ENCODE data around the gene TSR3. TPM values are rescaled to one million over a fixed set of nuclear protein-coding genes. Genes with fewer than 3 reads are reported as not detected.

Gene TSR3
- total and polyA plus RNA-seq, 12 donors = 41.5 to 83.4 (median 56.0) TPM

GRCh38 chr16:1361685-1362360, 10.1 kb upstream of the TSR3 start:
- 94 to 95% methylated on average over 43 of the region's 43 CpGs for WGBS, 2 donors
- H3K9me3 ChIP-seq = no peaks in the 10 kb centered on the region
- no peaks in the 10 kb centered on the region for H3K27me3 ChIP-seq
- intact Hi-C loops (cut with DNase I) = no loop called here
- no peak overlapping the region for H3K4me3 ChIP-seq
- H3K27ac ChIP-seq = no peak overlapping the region
- peaks cover 0 to 4% (median 0%) of the 10 kb centered on the region in 9 donors for H3K4me1 ChIP-seq
- H3K36me3 ChIP-seq = peaks cover 0 to 91% (median 28%) of the 10 kb centered on the region in 9 donors
- ATAC-seq (no peak), DNase-seq (peak in 1 of 2 donors; percentile 2)
- no peak for TF ChIP-seq CTCF (IDR thresholded peaks at IDR 0.05)

GRCh38 chr16:1357906-1358566, 6.4 kb upstream of the TSR3 start:
- H3K4me1 ChIP-seq = peaks cover under 1 to 17% (median 9%) of the 10 kb centered on the region in 9 donors
- intact Hi-C loops (cut with DNase I) = no loop called here
- TF ChIP-seq CTCF (IDR thresholded peaks at IDR 0.05) = no peak
- peaks cover 0 to 53% (median 12%) of the 10 kb centered on the region in 9 donors for H3K36me3 ChIP-seq
- 80 to 82% methylated on average over 19 of the region's 19 CpGs for WGBS, 2 donors
- H3K9me3 ChIP-seq = no peaks in the 10 kb centered on the region
- H3K27ac ChIP-seq = peak overlapping the region in 1 of 10 donors; percentile 8
- no peaks in the 10 kb centered on the region for H3K27me3 ChIP-seq
- DNase-seq (no peak), ATAC-seq (peak in 2 of 8 donors; percentile 18 to 44)
- H3K4me3 ChIP-seq = no peak overlapping the region

GRCh38 chr16:1356061-1356900, 4.6 kb upstream of the TSR3 start:
- intact Hi-C loops (cut with DNase I) = no loop called here
- WGBS, 2 donors = 80 to 82% methylated on average over 30 to 33 of the region's 33 CpGs
- Histone ChIP-seq H3K4me3 (no peak overlapping the region), H3K9me3 (no peaks in the 10 kb centered on the region), H3K36me3 (peaks cover 0 to 35% (median 0%) of the 10 kb centered on the region in 9 donors), H3K4me1 (peaks cover 3 to 28% (median 21%) of the 10 kb centered on the region in 9 donors), H3K27ac (no peak overlapping the region), H3K27me3 (no peaks in the 10 kb centered on the region)
- no peak for DNase-seq
- peak in 2 of 8 donors; percentile 7 to 10 for ATAC-seq
- TF ChIP-seq CTCF (IDR thresholded peaks at IDR 0.05) = no peak

- Histone ChIP-seq H3K27ac (no peak overlapping the region), H3K4me1 (peaks cover 10 to 35% (median 28%) of the 10 kb centered on the region in 9 donors), H3K4me3 (no peak overlapping the region), H3K36me3 (peaks cover 0 to 30% (median 0%) of the 10 kb centered on the region in 9 donors), H3K27me3 (no peaks in the 10 kb centered on the region), H3K9me3 (no peaks in the 10 kb centered on the region)
- no peak for TF ChIP-seq CTCF (IDR thresholded peaks at IDR 0.05)
- intact Hi-C loops (cut with DNase I) = no loop called here
- ATAC-seq (no peak), DNase-seq (no peak)
- 86 to 88% methylated on average over 15 of the region's 15 CpGs for WGBS, 2 donors
Measured at GRCh38 chr16:1355591-1355990, 3.9 kb upstream of the TSR3 start.

All from heart right ventricle (tissue), 16 donors.